H1 (cell line): ENCODE data around the gene ESRP2. TPM values are rescaled to one million over a fixed set of nuclear protein-coding genes. Genes with fewer than 3 reads are reported as not detected.

Experiments
- ATF3 ChIP-seq: IDR thresholded peaks from 2 replicates; pipeline ENCODE4 v1.6.1; 2011; ENCODE audit warnings: low read depth, mild to moderate bottlenecking, low read length; ENCODE audit not compliant: insufficient read depth
- EGR1 ChIP-seq: IDR thresholded peaks from 2 replicates; pipeline ENCODE4 v1.6.1; 2011; ENCODE audit warnings: low read depth, low read length, borderline replicate concordance
- GABPA ChIP-seq: IDR thresholded peaks from 2 replicates; pipeline ENCODE4 v1.6.1; 2011; ENCODE audit warnings: mild to moderate bottlenecking, low read length, moderate library complexity, borderline replicate concordance; ENCODE audit not compliant: insufficient read depth
- NRF1 ChIP-seq: IDR thresholded peaks from 2 replicates; pipeline ENCODE4 v1.6.1; 2011; ENCODE audit warnings: mild to moderate bottlenecking, low read depth, low read length, improper control_type of control experiment
- POU5F1 ChIP-seq: IDR thresholded peaks from 2 replicates; pipeline ENCODE4 v1.6.1; 2011; ENCODE audit warnings: low read depth, mild to moderate bottlenecking, low read length, moderate library complexity
- RNF2 ChIP-seq: fragments of 200-900, 300-1000 bp; sonication (generic); IDR thresholded peaks from 2 replicates; pipeline ENCODE4 v1.7.1; 2016; ENCODE audit warnings: borderline replicate concordance, low read depth, mild to moderate bottlenecking, antibody characterized with exemption, low read length; ENCODE audit not compliant: poor library complexity, severe bottlenecking; ENCODE audit errors: missing control alignments
- polyA plus RNA-seq, 7 experiments: library from polyadenylated mRNA; depleted of rRNA in 3 of 7; stranded (reverse) in 5 of 7; unstranded in 2 of 7; fragments of >200 nt in 5 of 7; fragments of 200-250 nt in 2 of 7; gene quantifications; 1 replicate in 5 of 7; 2 replicates in 1 of 7; 4 replicates in 1 of 7; pipeline versions ENCODE4 v1.2.1 to v1.2.3, GENCODE V29; 2011 to 2013; ENCODE audit warnings: missing spikeins in 2 of 7, mixed read lengths in 2 of 7
- total RNA-seq: library from RNA; stranded (reverse); fragmentation: NEBNext Ultra II Directional; extraction: Animal tissue kit (Norgen Biotek cat#: 25700); gene quantifications from 2 replicates; pipeline ENCODE4 v1.2.1, GENCODE V29; 2021

The ESRP2 gene
- total and polyA plus RNA-seq, 2 of the 8 experiments (the other 6 are each of a cell fraction or from before 2014, with no cell fraction given), result 35.1 to 45.8 TPM

GRCh38 chr16:68284847-68285246, 48.9 kb upstream of the ESRP2 start (continued):
- TF ChIP-seq POU5F1 (no peak), EGR1 (no peak), NRF1 (no peak), RNF2 (no peak), GABPA (no peak), ATF3 (no peak)
